Jurkat, Clone E6-1 (cell line): ENCODE measurements around the gene GLRX.
"Not testable (repeated sequence)": the region's sequence is repeated elsewhere in the genome, so short reads cannot be mapped to it uniquely, and the experiment has no call there.

Source experiments
- DNase-seq: peaks from one replicate; pipeline ENCODE4 v3.0.0-alpha.2; 2011; ENCODE audit warnings: low read depth, low spot score
- H3K4me3 ChIP-seq: 2 replicates; pipeline ENCODE4 v1.5.1; 2011; ENCODE audit warnings: mild to moderate bottlenecking, low read length, control low read depth, moderate library complexity

The GLRX gene

GRCh38 chr5:95856501-95856981, 34.0 kb upstream of the GLRX start:
- no peak overlapping the region for H3K4me3 ChIP-seq
- DNase-seq, result no peak

GRCh38 chr5:95853490-95853889, 31.0 kb upstream of the GLRX start:
- DNase-seq, result no peak

GRCh38 chr5:95852567-95852966, 30.0 kb upstream of the GLRX start:
- no peak for DNase-seq
- no peak overlapping the region for H3K4me3 ChIP-seq

More at GRCh38 chr5:95853490-95853889, 31.0 kb upstream of the GLRX start:
- H3K4me3 ChIP-seq, result no peak overlapping the region

GRCh38 chr5:95851141-95851540, 28.6 kb upstream of the GLRX start:
- not testable (repeated sequence) for DNase-seq, H3K4me3 ChIP-seq

- H3K4me3 ChIP-seq, result no peak overlapping the region
- DNase-seq, result no peak
These were observed 27.9 kb upstream of the GLRX start for GRCh38 chr5:95850391-95850894.

GRCh38 chr5:95848701-95849100, 26.2 kb upstream of the GLRX start:
- no peak for DNase-seq

GRCh38 chr5:95847261-95847592, 24.7 kb upstream of the GLRX start:
- H3K4me3 ChIP-seq, result no peak overlapping the region
- DNase-seq, result no peak

More at GRCh38 chr5:95848701-95849100, 26.2 kb upstream of the GLRX start:
- no peak overlapping the region for H3K4me3 ChIP-seq

GRCh38 chr5:95846554-95847260, 24.2 kb upstream of the GLRX start:
- peak; percentile 56 for DNase-seq
- no peak overlapping the region for H3K4me3 ChIP-seq

GRCh38 chr5:95845391-95845790, 22.9 kb upstream of the GLRX start:
- DNase-seq, result no peak
- H3K4me3 ChIP-seq, result no peak overlapping the region

- no peak for DNase-seq
- no peak overlapping the region for H3K4me3 ChIP-seq
These were observed 21.3 kb upstream of the GLRX start for GRCh38 chr5:95843733-95844223.

GRCh38 chr5:95842854-95843544, 20.5 kb upstream of the GLRX start:
- peak; percentile 69 for DNase-seq
- H3K4me3 ChIP-seq, result no peak overlapping the region

GRCh38 chr5:95841914-95842812, 19.6 kb upstream of the GLRX start:
- H3K4me3 ChIP-seq, result no peak overlapping the region
- DNase-seq, result no peak

GRCh38 chr5:95840956-95841705, 18.6 kb upstream of the GLRX start:
- no peak overlapping the region for H3K4me3 ChIP-seq
- no peak for DNase-seq

- no peak for DNase-seq
- H3K4me3 ChIP-seq, result no peak overlapping the region
These were observed 17.1 kb upstream of the GLRX start for GRCh38 chr5:95839658-95840057.

GRCh38 chr5:95838556-95838955, 16.0 kb upstream of the GLRX start:
- no peak for DNase-seq
- no peak overlapping the region for H3K4me3 ChIP-seq

- H3K4me3 ChIP-seq, result no peak overlapping the region
- DNase-seq, result no peak
These were observed 15.5 kb upstream of the GLRX start for GRCh38 chr5:95838001-95838520.

GRCh38 chr5:95837492-95837891, 15.0 kb upstream of the GLRX start:
- DNase-seq, result no peak
- no peak overlapping the region for H3K4me3 ChIP-seq

- H3K4me3 ChIP-seq, DNase-seq: not testable (repeated sequence)
These were observed 14.4 kb upstream of the GLRX start for GRCh38 chr5:95836971-95837370.
